Osteocyte (in vitro differentiated cells): ENCODE measurements around the gene FRYL. TPM values are rescaled to one million over a fixed set of nuclear protein-coding genes. Genes with fewer than 3 reads are reported as not detected.

Source experiments
- DNase-seq: peaks from one replicate; pipeline ENCODE4 v3.0.0; 2021; ENCODE audit warnings: mixed read lengths; ENCODE audit not compliant: unreplicated experiment; ENCODE audit errors: extremely low spot score
- H3K27ac Mint-ChIP-seq: one replicate; pipeline ENCODE4 v1.8.0; 2021; ENCODE audit warnings: mild to moderate bottlenecking, mixed read lengths; ENCODE audit not compliant: unreplicated experiment
- H3K27me3 Mint-ChIP-seq: one replicate; pipeline ENCODE4 v1.8.0; 2021; ENCODE audit warnings: mixed read lengths; ENCODE audit not compliant: unreplicated experiment
- H3K36me3 Mint-ChIP-seq: one replicate; pipeline ENCODE4 v1.8.0; 2021; ENCODE audit warnings: mixed read lengths; ENCODE audit not compliant: unreplicated experiment
- H3K4me1 Mint-ChIP-seq: one replicate; pipeline ENCODE4 v1.8.0; 2021; ENCODE audit warnings: mixed read lengths; ENCODE audit not compliant: unreplicated experiment
- H3K4me3 Mint-ChIP-seq: one replicate; pipeline ENCODE4 v1.8.0; 2021; ENCODE audit warnings: mild to moderate bottlenecking, moderate library complexity, mixed read lengths; ENCODE audit not compliant: unreplicated experiment
- H3K9me3 Mint-ChIP-seq: one replicate; pipeline ENCODE4 v1.8.0; 2021; ENCODE audit warnings: mixed read lengths; ENCODE audit not compliant: unreplicated experiment
- CTCF ChIP-seq: fragments of 200-600 bp; sonication (generic); IDR thresholded peaks from 2 replicates; pipeline ENCODE4 v1.5.0; 2021; ENCODE audit warnings: antibody characterized with exemption, mild to moderate bottlenecking, moderate library complexity
- total RNA-seq: library from RNA; stranded (reverse); gene quantifications from 2 replicates; pipeline ENCODE4 v1.2.1, GENCODE V29; 2021

The FRYL gene
- total RNA-seq, 1 donor from 2014 or later: 61.9 TPM

- no peaks in the 10 kb centered on the region for H3K27me3 Mint-ChIP-seq
- TF ChIP-seq CTCF: no peak
- H3K27ac Mint-ChIP-seq: no peak overlapping the region
- no peaks in the 10 kb centered on the region for H3K9me3 Mint-ChIP-seq
- peaks cover 12% of the 10 kb centered on the region for H3K4me1 Mint-ChIP-seq
- no peak for DNase-seq
- no peak overlapping the region for H3K4me3 Mint-ChIP-seq
- H3K36me3 Mint-ChIP-seq: peaks cover 9% of the 10 kb centered on the region
Measured at GRCh38 chr4:48604041-48604440, 176.0 kb downstream of the FRYL start.

GRCh38 chr4:48603366-48604003 is 176.6 kb downstream of the FRYL start:
- no peak overlapping the region for H3K27ac Mint-ChIP-seq
- H3K36me3 Mint-ChIP-seq: peaks cover 9% of the 10 kb centered on the region
- peaks cover 12% of the 10 kb centered on the region for H3K4me1 Mint-ChIP-seq
- no peak overlapping the region for H3K4me3 Mint-ChIP-seq
- no peak for TF ChIP-seq CTCF
- H3K27me3 Mint-ChIP-seq: no peaks in the 10 kb centered on the region
- DNase-seq: no peak
- H3K9me3 Mint-ChIP-seq: no peaks in the 10 kb centered on the region

- Mint-ChIP-seq H3K9me3 (no peaks in the 10 kb centered on the region), H3K4me1 (peaks cover 12% of the 10 kb centered on the region), H3K27me3 (no peaks in the 10 kb centered on the region), H3K36me3 (peaks cover 9% of the 10 kb centered on the region), H3K4me3 (no peak overlapping the region), H3K27ac (no peak overlapping the region)
- no peak for TF ChIP-seq CTCF
- no peak for DNase-seq
Measured at GRCh38 chr4:48602763-48603162, 177.3 kb downstream of the FRYL start.

- Mint-ChIP-seq H3K9me3 (no peaks in the 10 kb centered on the region), H3K27me3 (no peaks in the 10 kb centered on the region), H3K4me3 (no peak overlapping the region), H3K27ac (no peak overlapping the region), H3K36me3 (peaks cover 9% of the 10 kb centered on the region), H3K4me1 (peaks cover 12% of the 10 kb centered on the region)
- TF ChIP-seq CTCF: no peak
- DNase-seq: no peak
Measured at GRCh38 chr4:48602222-48602621, 177.9 kb downstream of the FRYL start.

- H3K27ac Mint-ChIP-seq: no peak overlapping the region
- no peaks in the 10 kb centered on the region for H3K4me1 Mint-ChIP-seq
- no peak for TF ChIP-seq CTCF
- peaks cover 18% of the 10 kb centered on the region for H3K36me3 Mint-ChIP-seq
- no peaks in the 10 kb centered on the region for H3K9me3 Mint-ChIP-seq
- no peak overlapping the region for H3K4me3 Mint-ChIP-seq
- H3K27me3 Mint-ChIP-seq: no peaks in the 10 kb centered on the region
- no peak for DNase-seq
Measured at GRCh38 chr4:48596336-48596735, 183.7 kb downstream of the FRYL start.
